Activated CD8-positive, alpha-beta memory T cell treated with anti-CD3 and anti-CD28 coated beads for 4 hours (primary cell): Measurements from ENCODE around the gene SEMA3A.

Experiments used
- DNase-seq, 2 donors: peaks; one replicate each; pipeline ENCODE4 v3.0.0-alpha.2; 2020; ENCODE audit warnings: low read depth in 2 of 2

SEMA3A gene

GRCh38 chr7:84013616-84014240 lies 180.9 kb downstream of the SEMA3A start:
- DNase-seq, result no peak

GRCh38 chr7:84009782-84010181 lies 184.8 kb downstream of the SEMA3A start:
- no peak for DNase-seq

- no peak for DNase-seq
Observed at GRCh38 chr7:84009051-84009450, 185.5 kb downstream of the SEMA3A start.

- DNase-seq, result no peak
Observed at GRCh38 chr7:84003191-84003590, 191.4 kb downstream of the SEMA3A start.

- no peak for DNase-seq
Observed at GRCh38 chr7:84002348-84002747, 192.2 kb downstream of the SEMA3A start.

GRCh38 chr7:83996879-83997278 lies 197.7 kb downstream of the SEMA3A start:
- no peak for DNase-seq

- no peak for DNase-seq
Observed at GRCh38 chr7:83987764-83988163, 206.8 kb downstream of the SEMA3A start.

- DNase-seq, result no peak
Observed at GRCh38 chr7:83985821-83986220, 208.8 kb downstream of the SEMA3A start.

- no peak for DNase-seq
Observed at GRCh38 chr7:83984591-83984990, 210.0 kb downstream of the SEMA3A start.

GRCh38 chr7:83984076-83984475 lies 210.5 kb downstream of the SEMA3A start:
- DNase-seq, result no peak

GRCh38 chr7:83983606-83984005 lies 211.0 kb downstream of the SEMA3A start:
- no peak for DNase-seq

- DNase-seq, result no peak
Observed at GRCh38 chr7:83976302-83976701, 218.3 kb downstream of the SEMA3A start.

GRCh38 chr7:83970081-83970480 lies 224.5 kb downstream of the SEMA3A start:
- DNase-seq, result no peak

GRCh38 chr7:83964318-83964717 lies 230.3 kb downstream of the SEMA3A start:
- DNase-seq, result no peak

- no peak for DNase-seq
Observed at GRCh38 chr7:83957333-83957732, 237.3 kb downstream of the SEMA3A start.

- no peak for DNase-seq
Observed at GRCh38 chr7:83956104-83956503, 238.5 kb downstream of the SEMA3A start.

- DNase-seq, result no peak
Observed at GRCh38 chr7:83952236-83952635, 242.4 kb downstream of the SEMA3A start.

- DNase-seq, result no peak
Observed at GRCh38 chr7:83947260-83947659, 247.3 kb downstream of the SEMA3A start.

- no peak for DNase-seq
Observed at GRCh38 chr7:83946801-83947200, 247.8 kb downstream of the SEMA3A start.

GRCh38 chr7:83941300-83941699 lies 253.3 kb downstream of the SEMA3A start:
- DNase-seq, result no peak

- DNase-seq, result no peak
Observed at GRCh38 chr7:83937930-83938329, 256.7 kb downstream of the SEMA3A start.

- peak in 1 of 2 donors; percentile 7 for DNase-seq
Observed at GRCh38 chr7:83936056-83936708, 258.4 kb downstream of the SEMA3A start.

- no peak for DNase-seq
Observed at GRCh38 chr7:83934118-83934734, 260.4 kb downstream of the SEMA3A start.
